Measurements from ENCODE around the gene AFM.

Gene AFM, protein sequence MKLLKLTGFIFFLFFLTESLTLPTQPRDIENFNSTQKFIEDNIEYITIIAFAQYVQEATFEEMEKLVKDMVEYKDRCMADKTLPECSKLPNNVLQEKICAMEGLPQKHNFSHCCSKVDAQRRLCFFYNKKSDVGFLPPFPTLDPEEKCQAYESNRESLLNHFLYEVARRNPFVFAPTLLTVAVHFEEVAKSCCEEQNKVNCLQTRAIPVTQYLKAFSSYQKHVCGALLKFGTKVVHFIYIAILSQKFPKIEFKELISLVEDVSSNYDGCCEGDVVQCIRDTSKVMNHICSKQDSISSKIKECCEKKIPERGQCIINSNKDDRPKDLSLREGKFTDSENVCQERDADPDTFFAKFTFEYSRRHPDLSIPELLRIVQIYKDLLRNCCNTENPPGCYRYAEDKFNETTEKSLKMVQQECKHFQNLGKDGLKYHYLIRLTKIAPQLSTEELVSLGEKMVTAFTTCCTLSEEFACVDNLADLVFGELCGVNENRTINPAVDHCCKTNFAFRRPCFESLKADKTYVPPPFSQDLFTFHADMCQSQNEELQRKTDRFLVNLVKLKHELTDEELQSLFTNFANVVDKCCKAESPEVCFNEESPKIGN

DNA sequence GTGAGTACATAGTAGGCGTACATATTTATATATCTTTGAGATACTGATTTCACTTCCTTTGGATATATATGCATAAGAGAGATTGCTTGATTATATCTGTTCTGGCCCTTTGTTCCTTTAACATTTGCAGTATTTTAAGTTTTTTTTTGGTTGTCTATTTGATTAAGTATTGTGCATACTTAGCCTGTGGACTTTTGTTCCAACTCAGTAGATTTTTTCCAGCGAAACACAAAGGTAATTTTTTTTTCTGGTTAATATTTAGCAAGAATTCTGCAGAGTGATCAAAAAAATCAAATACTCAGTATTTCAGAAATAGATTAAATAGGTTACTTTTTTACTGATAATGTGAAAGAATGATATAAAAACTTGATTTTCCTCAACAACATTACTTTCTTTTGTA, at the start of gene AFM:
Gene AFM (plus strand): TSS at position 388 of the 400 bp plus-strand sequence. CDS start 31 bp downstream, outside the sequence.
- POLR2A ChIA-PET = no interaction called here
- DNase-seq (ENCODE audit: extremely low spot score) = no peak
- CTCF ChIA-PET = no interaction called here
- TF ChIP-seq L3MBTL2 (conservative IDR thresholded peaks at IDR 0.05) = no peak
- no peak for TF ChIP-seq LEF1 (IDR thresholded peaks at IDR 0.05; ENCODE audit: borderline replicate concordance)
- TF ChIP-seq BHLHE40 (IDR thresholded peaks at IDR 0.05; ENCODE audit: borderline replicate concordance) = no peak
- no peak for TF ChIP-seq ZNF384 (IDR thresholded peaks at IDR 0.05)
- TF ChIP-seq TARDBP (IDR thresholded peaks at IDR 0.05) = no peak
- no peak for TF ChIP-seq FOXK2 (IDR thresholded peaks at IDR 0.05)
- TF ChIP-seq SUZ12 (IDR thresholded peaks at IDR 0.05) = no peak
- no peak for TF ChIP-seq NFRKB (IDR thresholded peaks at IDR 0.05)
- TF ChIP-seq PKNOX1 (IDR thresholded peaks at IDR 0.05) = no peak
- TF ChIP-seq ELF4 (IDR thresholded peaks at IDR 0.05) = no peak
- TF ChIP-seq CTBP1 (IDR thresholded peaks at IDR 0.05; ENCODE audit: borderline replicate concordance) = no peak
- TF ChIP-seq FOXM1 (IDR thresholded peaks at IDR 0.05; ENCODE audit: borderline replicate concordance) = no peak
- no peak for TF ChIP-seq FOXA1 (IDR thresholded peaks at IDR 0.05)
- TF ChIP-seq HDGF (IDR thresholded peaks at IDR 0.05; ENCODE audit: borderline replicate concordance) = no peak
- TF ChIP-seq ARNT (IDR thresholded peaks at IDR 0.05) = no peak
- TF ChIP-seq SP1 (IDR thresholded peaks at IDR 0.05) = no peak

DNA sequence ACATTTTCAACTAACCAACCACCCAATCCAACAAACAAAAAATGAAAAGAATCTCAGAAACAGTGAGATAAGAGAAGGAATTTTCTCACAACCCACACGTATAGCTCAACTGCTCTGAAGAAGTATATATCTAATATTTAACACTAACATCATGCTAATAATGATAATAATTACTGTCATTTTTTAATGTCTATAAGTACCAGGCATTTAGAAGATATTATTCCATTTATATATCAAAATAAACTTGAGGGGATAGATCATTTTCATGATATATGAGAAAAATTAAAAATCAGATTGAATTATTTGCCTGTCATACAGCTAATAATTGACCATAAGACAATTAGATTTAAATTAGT, 49.8 kb upstream of the AFM start:
- no peak for DNase-seq (ENCODE audit: extremely low spot score)
- ChIA-PET POLR2A (no interaction called here), CTCF (interaction anchor here (2.3 kb wide), 1 partner anchor 14 kb away, joined by 8 read pairs; no protein-coding TSS in a partner anchor)
- no peak for TF ChIP-seq HDGF (IDR thresholded peaks at IDR 0.05; ENCODE audit: borderline replicate concordance)
- no peak for TF ChIP-seq ELF4 (IDR thresholded peaks at IDR 0.05)
- TF ChIP-seq LEF1 (IDR thresholded peaks at IDR 0.05; ENCODE audit: borderline replicate concordance) = no peak
- TF ChIP-seq BHLHE40 (IDR thresholded peaks at IDR 0.05; ENCODE audit: borderline replicate concordance) = no peak
- no peak for TF ChIP-seq PKNOX1 (IDR thresholded peaks at IDR 0.05)
- TF ChIP-seq FOXK2 (IDR thresholded peaks at IDR 0.05) = no peak
- TF ChIP-seq L3MBTL2 (conservative IDR thresholded peaks at IDR 0.05) = no peak
- no peak for TF ChIP-seq SUZ12 (IDR thresholded peaks at IDR 0.05)
- no peak for TF ChIP-seq FOXA1 (IDR thresholded peaks at IDR 0.05)

- CTCF ChIA-PET = interaction anchor here (2.3 kb wide), 1 partner anchor 14 kb away, joined by 8 read pairs; no protein-coding TSS in a partner anchor
- POLR2A ChIA-PET = no interaction called here
- no peak for DNase-seq (ENCODE audit: extremely low spot score)
- TF ChIP-seq SP1 (IDR thresholded peaks at IDR 0.05) (no peak), HDGF (IDR thresholded peaks at IDR 0.05; ENCODE audit: borderline replicate concordance) (no peak), CTBP1 (IDR thresholded peaks at IDR 0.05; ENCODE audit: borderline replicate concordance) (no peak), LEF1 (IDR thresholded peaks at IDR 0.05; ENCODE audit: borderline replicate concordance) (no peak), FOXA1 (IDR thresholded peaks at IDR 0.05) (no peak), SUZ12 (IDR thresholded peaks at IDR 0.05) (no peak), TARDBP (IDR thresholded peaks at IDR 0.05) (no peak), FOXM1 (IDR thresholded peaks at IDR 0.05; ENCODE audit: borderline replicate concordance) (no peak), ARNT (IDR thresholded peaks at IDR 0.05) (no peak), ELF4 (IDR thresholded peaks at IDR 0.05) (no peak), NFRKB (IDR thresholded peaks at IDR 0.05) (no peak), FOXK2 (IDR thresholded peaks at IDR 0.05) (no peak)
Observed at GRCh38 chr4:73432169-73433000, 49.2 kb upstream of the AFM start.

DNA sequence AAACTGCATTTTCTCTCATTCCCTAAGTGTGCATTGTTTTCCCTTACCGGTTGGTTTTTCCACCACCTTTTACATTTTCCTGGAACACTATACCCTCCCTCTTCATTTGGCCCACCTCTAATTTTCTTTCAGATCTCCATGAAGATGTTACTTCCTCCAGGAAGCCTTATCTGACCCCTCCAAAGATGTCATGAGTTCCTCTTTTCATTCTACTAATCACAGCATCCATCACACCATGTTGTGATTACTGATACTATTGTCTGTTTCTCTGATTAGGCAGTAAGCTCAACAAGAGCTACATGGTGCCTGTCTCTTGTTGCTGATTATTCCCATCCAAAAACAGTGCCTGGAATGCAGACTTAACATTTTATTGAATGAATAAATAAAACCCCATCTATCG, 48.4 kb upstream of the AFM start:
- CTCF ChIA-PET = interaction anchor here (2.3 kb wide), 1 partner anchor 13 kb away, joined by 8 read pairs; no protein-coding TSS in a partner anchor

More for the DNA sequence above, 48.4 kb upstream of the AFM start:
- POLR2A ChIA-PET = no interaction called here
- TF ChIP-seq FOXK2 (IDR thresholded peaks at IDR 0.05) (no peak), L3MBTL2 (conservative IDR thresholded peaks at IDR 0.05) (no peak), LEF1 (IDR thresholded peaks at IDR 0.05; ENCODE audit: borderline replicate concordance) (no peak), CTBP1 (IDR thresholded peaks at IDR 0.05; ENCODE audit: borderline replicate concordance) (no peak), BHLHE40 (IDR thresholded peaks at IDR 0.05; ENCODE audit: borderline replicate concordance) (no peak), PKNOX1 (IDR thresholded peaks at IDR 0.05) (no peak), SUZ12 (IDR thresholded peaks at IDR 0.05) (no peak), SP1 (IDR thresholded peaks at IDR 0.05) (no peak)
- DNase-seq (ENCODE audit: extremely low spot score) = no peak
